Mucosa of gallbladder (tissue), 1 donor: Measurements from ENCODE around the gene LAMB4. TPM values are rescaled to one million over a fixed set of nuclear protein-coding genes. Genes with fewer than 3 reads are reported as not detected.

ENCODE experiments used
- DNase-seq: peaks from one replicate; pipeline ENCODE4 v3.0.0-alpha.2; 2020; ENCODE audit warnings: low spot score
- total RNA-seq: library from RNA; stranded (reverse); gene quantifications from one replicate; pipeline ENCODE4 v1.2.1, GENCODE V29; 2021
- donor health status: DM: no; HTN: no; CAD: no.

The LAMB4 gene
- total RNA-seq, 1 donor from 2014 or later, result 0.83 TPM

DNA sequence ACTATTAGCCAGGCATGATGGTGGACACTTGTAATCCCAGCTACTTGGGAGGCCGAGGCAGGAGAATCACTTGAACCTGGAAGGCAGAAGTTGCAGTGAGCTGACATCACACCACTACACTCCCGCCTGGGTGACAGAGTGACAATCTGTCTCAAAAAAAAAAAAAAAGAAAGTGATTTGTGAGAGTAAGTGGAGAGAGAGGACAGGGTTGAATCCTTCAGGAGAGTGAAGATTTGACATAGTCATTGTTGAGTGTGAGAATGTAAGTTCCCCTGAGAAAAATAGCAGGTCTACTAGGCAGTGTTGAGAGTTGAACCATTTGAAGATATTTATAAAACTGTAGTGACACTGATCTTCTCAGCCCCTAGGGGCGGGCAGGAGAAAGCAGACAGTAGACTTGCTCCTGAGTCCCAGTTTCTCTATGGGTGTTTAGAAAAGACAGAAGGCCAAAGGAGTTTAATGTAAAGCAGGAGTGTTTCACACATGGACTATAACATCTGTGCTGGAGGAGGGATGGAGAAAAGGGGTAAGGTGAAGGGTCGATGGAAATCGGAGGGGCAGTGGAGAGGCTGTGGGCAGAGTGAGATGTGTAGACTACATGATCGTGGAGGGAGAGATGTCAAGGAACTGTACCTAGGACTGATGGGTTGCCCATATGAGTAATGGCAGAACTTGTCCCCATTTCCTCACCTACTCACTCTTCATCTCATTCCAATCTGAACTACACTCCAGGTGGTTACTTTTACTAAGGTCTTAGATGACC, 13.7 kb upstream of the LAMB4 start:
- DNase-seq, result no peak

DNA sequence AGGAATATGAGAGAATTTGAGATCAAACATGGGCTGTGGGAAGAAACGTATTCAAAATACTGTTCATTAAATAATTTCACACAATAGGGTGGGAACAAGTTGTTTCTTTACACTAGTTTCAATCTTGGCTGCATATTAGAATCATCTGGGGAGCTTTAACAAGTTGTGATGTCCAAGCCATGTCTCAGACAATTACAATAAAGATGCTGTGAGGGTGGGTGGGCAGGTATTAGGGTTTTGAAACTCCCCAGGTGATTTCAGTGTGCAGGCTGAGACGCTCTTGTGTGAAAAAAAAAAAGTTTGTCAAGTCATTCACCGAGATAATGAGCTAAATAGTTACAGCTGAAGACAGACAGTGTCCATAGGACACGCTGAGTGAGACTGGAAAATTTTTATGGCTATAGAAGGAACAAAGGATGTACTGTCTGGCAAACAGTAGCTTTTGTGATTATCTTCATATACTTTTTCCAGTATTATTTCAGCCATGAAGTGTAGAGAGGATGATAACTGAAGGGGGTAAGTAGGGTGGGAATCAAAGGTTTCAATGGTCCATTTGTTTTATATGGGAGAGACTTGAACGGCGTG, 12.6 kb upstream of the LAMB4 start:
- no peak for DNase-seq

- DNase-seq, result no peak
Measured at GRCh38 chr7:108142180-108142579, 12.0 kb upstream of the LAMB4 start.

- DNase-seq, result no peak
Measured at GRCh38 chr7:108140671-108141070, 10.5 kb upstream of the LAMB4 start.

- no peak for DNase-seq
Measured at GRCh38 chr7:108138911-108139310, 8.8 kb upstream of the LAMB4 start.

DNA sequence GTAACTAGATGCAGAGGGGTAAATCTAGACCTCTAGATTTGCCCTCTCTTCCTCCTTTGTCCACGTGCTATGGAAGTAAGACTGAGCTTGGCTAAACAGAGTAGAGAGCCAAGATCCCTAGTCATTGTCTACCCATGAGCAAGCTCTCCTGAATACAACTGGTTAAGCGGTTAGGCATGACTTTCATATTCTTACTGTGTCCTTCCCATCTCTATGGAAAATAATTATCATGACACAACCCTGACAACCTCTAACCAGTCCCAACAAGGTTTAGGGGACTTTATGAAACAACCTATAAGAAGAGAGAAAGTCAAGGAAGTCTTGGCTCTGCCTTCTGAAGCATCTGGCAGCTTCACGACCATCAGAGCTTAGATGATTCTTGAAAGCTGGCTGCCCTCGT, 7.8 kb upstream of the LAMB4 start:
- DNase-seq, result no peak

GRCh38 chr7:108137040-108137439, 6.9 kb upstream of the LAMB4 start:
- DNase-seq, result no peak

- DNase-seq, result no peak
Measured at GRCh38 chr7:108136191-108136688, 6.1 kb upstream of the LAMB4 start.

GRCh38 chr7:108135446-108136190, 5.5 kb upstream of the LAMB4 start:
- no peak for DNase-seq

GRCh38 chr7:108134486-108134885, 4.3 kb upstream of the LAMB4 start:
- DNase-seq, result no peak

DNA sequence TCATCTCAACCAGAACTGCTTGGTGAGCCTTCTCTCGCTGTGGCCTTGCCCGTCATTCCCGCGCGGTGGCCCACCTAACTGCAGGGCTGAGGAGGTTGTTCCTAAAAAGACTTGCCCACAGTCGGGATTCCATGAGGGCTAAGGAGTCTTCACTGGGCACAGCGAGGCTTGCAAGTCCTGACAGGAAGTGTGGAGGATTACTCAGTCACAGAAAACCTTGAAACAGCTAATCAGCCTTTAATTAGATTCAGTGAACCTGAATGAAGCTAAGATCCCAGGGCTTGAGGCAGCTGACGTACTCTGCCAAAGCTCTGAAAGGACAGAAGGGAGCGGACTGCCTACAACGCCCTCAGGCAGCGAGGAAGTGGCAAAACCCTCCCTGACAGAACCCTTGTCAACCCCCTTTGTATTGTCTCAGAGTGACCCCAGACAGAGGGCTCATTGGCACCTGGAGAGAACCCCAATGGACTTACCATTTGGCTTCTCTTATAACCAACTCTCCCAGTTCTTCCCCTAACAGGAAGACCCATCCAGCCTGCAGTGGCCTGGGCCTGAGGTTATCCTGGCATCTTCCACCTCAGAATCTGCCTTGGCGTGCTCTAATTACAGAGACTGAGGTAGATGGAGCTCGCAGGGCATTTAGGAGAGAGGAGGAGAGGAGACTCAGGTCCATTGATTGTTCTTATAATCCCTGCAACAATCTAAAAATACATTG, 2.5 kb upstream of the LAMB4 start:
- no peak for DNase-seq

- no peak for DNase-seq
Measured at GRCh38 chr7:108129018-108129965, 869 bp downstream of the LAMB4 start.

GRCh38 chr7:108128514-108128913, 1.6 kb downstream of the LAMB4 start:
- no peak for DNase-seq

DNA sequence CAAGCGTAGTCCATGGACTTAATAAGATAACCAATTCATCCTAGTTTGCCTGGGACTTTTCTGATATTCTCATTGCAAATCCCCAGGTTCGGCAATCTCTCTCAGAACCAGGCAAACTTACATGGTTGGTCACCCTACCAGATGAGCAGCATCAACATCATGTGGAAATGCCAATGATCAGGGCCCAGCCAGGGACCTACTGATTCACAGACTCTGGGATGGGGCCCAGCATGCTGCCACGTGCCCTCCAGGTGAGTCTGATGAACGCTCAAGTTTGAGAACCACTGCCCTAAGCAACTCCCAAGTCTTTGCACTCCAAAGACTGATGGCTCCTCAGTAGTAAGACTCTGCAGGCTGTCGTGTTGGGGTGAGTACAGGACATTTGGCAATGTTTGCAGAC, 2.7 kb downstream of the LAMB4 start:
- no peak for DNase-seq

- DNase-seq, result no peak
Measured at GRCh38 chr7:108124820-108125219, 5.3 kb downstream of the LAMB4 start.

GRCh38 chr7:108122181-108122580, 8.0 kb downstream of the LAMB4 start:
- no peak for DNase-seq

DNA sequence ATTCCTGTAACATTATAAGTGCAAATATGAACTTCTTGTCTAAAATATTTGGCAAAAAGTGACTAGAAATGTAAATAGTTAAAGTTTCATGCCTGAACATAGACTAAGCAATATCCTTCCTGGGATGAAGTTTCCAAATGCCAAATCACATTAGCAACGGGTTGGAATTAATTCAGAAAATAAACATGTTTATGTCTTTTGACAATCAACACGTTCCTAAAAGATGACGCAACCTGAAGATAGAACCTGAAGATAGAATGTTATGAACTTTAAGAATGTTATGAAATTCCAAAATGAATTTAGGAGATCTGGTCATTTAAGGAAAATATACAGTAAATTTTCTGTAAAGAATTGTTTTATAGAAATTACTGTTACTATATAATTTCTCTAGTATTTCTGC, 9.2 kb downstream of the LAMB4 start:
- DNase-seq, result no peak

GRCh38 chr7:108120196-108120595, 10.0 kb downstream of the LAMB4 start:
- DNase-seq, result no peak

- DNase-seq, result no peak
Measured at GRCh38 chr7:108118959-108119358, 11.2 kb downstream of the LAMB4 start.

- no peak for DNase-seq
Measured at GRCh38 chr7:108114117-108114841, 15.9 kb downstream of the LAMB4 start.
